HG03039 (cell line): ENCODE data around the gene ENPP3.

Experiments
- ATAC-seq: cut with Tn5 transposase; IDR thresholded peaks from one replicate; pipeline ENCODE4 v1.9.1; 2021; ENCODE audit warnings: mild to moderate bottlenecking, moderate library complexity; ENCODE audit not compliant: unreplicated experiment

Gene ENPP3

DNA sequence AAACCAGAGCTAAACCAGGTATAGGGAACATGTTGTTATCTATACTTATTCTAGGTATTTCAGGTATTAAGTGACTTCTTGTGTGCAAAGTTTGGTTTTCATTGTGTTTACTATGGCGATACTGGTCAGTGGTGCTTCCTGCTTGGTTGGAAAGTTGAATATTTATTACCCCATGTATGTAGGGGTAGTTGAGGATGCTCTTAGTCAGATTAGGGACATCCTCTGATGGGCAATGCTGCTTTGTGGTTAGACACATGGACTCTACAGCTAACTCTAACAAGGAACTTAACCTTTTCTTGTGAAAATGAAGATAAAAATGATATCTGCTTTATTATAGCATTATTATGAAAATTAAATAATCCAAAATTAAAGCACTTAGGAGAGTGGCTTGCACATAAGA is 126.6 kb downstream of the ENPP3 start:
- no peak for ATAC-seq

DNA sequence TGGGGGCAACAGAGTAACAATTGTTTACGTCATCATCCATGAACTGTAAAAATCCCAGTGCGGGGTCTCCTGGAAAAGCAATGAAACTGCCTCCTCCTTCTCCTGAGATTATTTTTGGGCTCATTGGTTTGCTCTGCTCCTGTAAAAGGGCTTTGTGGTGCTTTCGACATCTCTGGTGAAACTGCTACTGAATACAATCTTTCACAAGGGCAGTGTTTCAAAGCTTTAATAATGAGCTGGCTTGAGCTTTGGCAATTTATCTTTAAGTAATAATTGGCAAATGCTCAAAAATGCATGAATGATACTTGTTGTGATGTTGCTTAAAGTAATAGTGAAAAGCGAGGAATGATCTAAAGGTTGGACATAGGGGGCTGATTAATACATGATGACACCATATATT is 127.2 kb downstream of the ENPP3 start:
- no peak for ATAC-seq

GRCh38 chr6:131765081-131765803 is 128.1 kb downstream of the ENPP3 start:
- ATAC-seq = no peak

GRCh38 chr6:131765804-131766135 is 128.7 kb downstream of the ENPP3 start:
- no peak for ATAC-seq

GRCh38 chr6:131766631-131767030 is 129.5 kb downstream of the ENPP3 start:
- ATAC-seq = no peak

DNA sequence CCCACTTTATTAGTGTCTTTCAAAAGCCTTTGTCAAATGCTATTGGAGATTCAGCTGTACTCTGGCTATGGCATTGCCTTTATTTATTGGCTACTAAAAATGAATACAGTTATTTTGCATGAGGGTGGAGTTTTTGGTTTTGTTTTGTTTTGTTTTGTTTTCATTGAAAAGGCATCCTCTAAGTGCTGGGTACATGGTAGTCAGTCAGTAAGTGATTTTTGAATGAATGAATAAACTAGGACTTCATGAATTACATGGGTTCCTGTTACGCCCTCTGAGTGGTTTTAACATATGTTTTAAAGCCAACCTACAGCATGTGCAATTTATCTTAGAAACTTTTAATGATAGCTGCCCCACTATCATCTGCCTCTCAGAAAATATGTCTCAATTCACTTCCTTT is 131.9 kb downstream of the ENPP3 start:
- no peak for ATAC-seq

GRCh38 chr6:131769385-131770141 is 132.5 kb downstream of the ENPP3 start:
- ATAC-seq = no peak

DNA sequence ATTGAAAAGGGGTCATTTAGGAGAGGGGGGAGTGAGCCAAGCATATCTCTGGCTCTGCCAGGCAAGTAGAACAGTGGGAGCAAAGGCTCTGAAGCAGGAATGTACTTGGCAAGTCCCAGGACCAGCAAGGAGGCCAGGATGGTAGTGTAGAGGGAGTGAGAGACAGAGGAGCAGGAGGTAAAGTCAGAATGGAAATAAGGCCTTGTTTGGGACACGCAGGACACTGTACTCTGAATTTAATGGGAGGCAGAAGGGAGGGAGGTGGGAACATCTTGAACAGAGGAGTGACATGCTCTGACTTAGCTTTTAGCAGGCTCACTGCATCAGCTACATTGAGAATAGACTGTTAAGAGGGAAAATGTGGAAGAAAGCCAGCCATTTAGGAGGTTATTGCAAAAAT is 133.7 kb downstream of the ENPP3 start:
- no peak for ATAC-seq

DNA sequence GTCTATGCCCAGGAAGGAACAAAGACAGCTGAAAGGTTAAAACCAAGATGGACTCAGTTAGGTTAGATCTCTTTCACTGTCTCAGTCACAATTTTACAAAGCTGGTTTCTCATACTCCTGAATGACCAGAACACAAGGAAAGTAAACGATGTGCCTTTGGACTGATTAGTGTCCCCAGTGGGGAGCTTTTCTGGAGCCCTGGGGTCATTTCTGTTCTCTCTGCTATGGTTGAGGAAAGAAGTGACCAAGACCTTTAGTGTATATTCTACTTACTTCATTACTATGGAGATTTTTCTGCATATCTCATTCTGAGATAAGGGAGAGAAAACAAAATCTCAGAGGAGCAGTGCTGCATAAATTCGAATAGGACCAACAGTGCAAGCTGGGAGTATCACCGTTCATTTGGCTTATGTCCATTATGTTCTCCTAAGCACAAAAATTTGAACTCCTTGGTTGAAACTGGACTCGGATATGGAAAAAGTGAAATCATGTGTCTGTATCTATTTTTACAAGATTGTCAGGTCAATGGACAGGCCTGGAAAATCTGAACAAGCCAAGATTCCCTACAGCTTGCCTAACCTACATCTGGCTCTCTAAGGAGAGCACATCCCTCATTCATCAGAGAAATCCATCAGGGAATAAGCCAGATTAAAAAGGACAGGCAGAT is 136.3 kb downstream of the ENPP3 start:
- ATAC-seq = no peak

- no peak for ATAC-seq
Observed at GRCh38 chr6:131775886-131776285, 138.8 kb downstream of the ENPP3 start.

- no peak for ATAC-seq
Observed at GRCh38 chr6:131776985-131777384, 139.9 kb downstream of the ENPP3 start.

DNA sequence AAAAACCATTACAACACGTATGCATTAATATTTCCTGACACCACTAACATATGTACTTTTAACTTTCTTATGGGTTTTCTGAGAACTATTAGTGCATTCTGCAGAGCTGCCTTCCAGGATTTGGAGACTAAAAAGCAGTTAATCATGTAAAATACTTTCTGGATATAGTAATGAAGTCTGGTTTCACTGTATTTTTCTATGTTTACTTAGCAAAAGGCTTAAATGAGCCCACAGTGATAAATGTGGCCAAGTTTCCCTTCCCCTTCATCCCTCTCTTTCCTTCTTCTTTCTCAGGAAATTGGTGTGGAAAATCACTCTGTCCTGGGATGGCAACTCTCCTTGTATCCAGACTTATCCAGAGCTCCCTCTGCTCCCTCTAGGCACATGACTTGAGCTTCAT is 141.1 kb downstream of the ENPP3 start:
- ATAC-seq = no peak

GRCh38 chr6:131779304-131779703 is 142.2 kb downstream of the ENPP3 start:
- ATAC-seq = no peak

- ATAC-seq = no peak
Observed at GRCh38 chr6:131780600-131780999, 143.5 kb downstream of the ENPP3 start.

GRCh38 chr6:131781687-131782086 is 144.6 kb downstream of the ENPP3 start:
- no peak for ATAC-seq

GRCh38 chr6:131782764-131783163 is 145.7 kb downstream of the ENPP3 start:
- no peak for ATAC-seq

DNA sequence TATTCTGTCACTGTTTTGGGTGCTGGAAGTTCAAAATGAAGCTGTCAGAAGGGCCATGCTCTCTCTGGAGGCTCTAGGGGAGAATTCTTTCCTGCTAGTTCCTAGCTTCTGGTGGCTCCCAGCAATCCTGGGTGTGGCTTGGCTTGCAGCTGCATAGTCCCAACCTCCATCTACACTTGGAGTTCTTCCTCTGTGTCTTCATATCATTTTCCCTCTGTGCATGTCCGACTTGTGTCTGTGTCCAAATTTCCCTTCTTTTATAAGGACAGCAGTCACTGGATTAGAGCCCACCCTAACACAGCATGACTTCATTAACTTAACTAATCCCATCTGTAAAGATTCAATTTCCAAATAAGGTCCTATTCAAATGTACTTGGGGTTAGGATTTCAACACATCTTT is 147.5 kb downstream of the ENPP3 start:
- no peak for ATAC-seq

DNA sequence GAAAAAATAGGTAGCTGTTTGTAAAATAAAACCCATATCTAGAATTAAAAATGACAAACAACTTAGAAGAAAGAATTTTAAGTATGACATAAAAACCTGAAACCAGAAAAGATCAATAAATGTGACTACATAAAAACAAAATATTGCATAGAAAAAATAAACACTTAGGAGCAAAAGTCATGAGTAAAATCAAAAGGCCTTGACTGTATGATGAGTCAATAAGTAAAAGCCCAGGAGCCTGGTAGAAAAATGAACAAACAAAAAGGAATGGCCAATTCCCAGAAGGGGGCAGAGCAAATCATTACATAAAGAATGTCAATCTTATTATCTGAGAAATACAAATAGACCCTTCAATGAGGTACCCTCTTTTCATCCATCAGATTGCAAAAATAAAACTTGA is 150.0 kb downstream of the ENPP3 start:
- ATAC-seq = no peak

GRCh38 chr6:131787766-131788712 is 150.9 kb downstream of the ENPP3 start:
- no peak for ATAC-seq

GRCh38 chr6:131789219-131789618 is 152.1 kb downstream of the ENPP3 start:
- no peak for ATAC-seq

DNA sequence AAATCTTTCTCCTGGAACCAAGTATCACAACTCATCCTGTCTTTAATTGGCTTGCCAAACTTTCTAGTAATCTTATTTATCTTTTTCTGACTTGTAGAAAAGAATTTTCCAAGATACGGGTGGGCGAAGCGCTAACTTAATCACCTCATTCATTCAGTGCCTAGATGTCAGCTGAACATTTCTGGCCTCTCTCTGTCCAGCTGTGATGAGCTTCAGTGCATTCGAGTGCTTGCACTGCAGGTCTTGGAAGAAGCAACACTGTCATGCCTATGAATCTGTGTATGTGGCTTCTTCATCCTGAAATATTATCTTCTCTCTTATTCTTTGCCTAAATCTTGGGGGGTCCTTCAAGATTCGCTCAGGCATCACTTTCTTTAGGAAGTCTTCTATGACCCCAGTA is 154.4 kb downstream of the ENPP3 start:
- no peak for ATAC-seq
